GM19099 (cell line): ENCODE data around the gene ZNF366.

Source experiments
- POLR2A ChIP-seq: IDR thresholded peaks from 3 replicates; pipeline ENCODE4 v1.6.1; 2011; ENCODE audit warnings: low read depth; ENCODE audit not compliant: insufficient read length; ENCODE audit errors: extremely low read depth

The ZNF366 gene

DNA sequence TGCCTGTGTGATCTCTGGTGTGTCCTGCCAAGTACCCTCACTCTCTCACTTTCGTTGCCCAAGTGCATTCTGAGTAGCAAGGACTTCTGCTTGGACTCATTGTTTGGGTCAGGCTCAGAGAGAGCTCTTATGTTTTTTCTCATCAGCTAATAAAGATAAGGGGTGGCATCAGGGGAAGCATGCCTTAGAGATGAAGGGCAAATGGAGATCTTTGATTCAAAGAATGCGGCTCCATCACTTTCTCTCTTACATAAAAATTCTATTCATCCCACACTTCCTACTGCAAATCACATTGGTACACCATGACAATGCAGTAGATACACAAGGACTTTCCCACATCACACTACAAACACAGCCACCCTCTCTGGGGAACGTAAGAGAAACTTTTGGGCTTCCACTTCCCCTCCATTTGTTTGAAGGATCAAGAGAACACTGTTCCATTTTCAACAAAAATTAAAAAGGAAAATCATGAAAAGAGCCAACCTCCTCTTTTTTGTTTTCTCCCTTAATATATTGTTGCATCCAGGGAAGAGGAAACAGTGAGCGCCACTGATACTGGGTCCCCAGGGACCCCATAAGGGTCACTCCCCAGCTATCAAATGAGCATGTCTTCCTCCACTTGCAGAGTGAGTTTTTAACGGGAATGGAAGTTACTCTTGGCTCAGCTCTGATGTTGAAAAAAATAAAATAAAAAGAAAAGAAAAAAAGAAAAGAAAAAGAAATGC is 73.0 kb downstream of the ZNF366 start:
- TF ChIP-seq POLR2A: no peak

GRCh38 chr5:72433522-72433921 is 73.7 kb downstream of the ZNF366 start:
- TF ChIP-seq POLR2A: no peak

DNA sequence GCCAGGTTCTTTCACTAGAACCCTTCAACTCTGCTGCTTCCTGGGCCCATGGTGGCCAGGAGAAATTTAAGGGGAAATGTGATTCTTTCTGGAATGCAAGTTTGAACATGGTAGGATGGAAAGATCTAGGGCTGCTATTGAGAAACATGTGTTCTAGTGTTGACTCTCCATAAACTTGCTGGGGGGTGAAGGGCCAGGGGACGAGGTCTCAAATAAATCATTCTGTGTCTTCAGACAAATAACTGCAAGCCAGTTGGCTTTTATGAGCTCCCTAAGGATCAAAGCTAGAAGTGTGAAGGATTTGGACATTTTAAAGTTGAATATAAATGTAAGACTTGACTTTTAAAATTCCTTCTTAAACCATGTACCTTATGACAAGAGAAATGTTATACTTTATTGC is 78.5 kb downstream of the ZNF366 start:
- TF ChIP-seq POLR2A: no peak

DNA sequence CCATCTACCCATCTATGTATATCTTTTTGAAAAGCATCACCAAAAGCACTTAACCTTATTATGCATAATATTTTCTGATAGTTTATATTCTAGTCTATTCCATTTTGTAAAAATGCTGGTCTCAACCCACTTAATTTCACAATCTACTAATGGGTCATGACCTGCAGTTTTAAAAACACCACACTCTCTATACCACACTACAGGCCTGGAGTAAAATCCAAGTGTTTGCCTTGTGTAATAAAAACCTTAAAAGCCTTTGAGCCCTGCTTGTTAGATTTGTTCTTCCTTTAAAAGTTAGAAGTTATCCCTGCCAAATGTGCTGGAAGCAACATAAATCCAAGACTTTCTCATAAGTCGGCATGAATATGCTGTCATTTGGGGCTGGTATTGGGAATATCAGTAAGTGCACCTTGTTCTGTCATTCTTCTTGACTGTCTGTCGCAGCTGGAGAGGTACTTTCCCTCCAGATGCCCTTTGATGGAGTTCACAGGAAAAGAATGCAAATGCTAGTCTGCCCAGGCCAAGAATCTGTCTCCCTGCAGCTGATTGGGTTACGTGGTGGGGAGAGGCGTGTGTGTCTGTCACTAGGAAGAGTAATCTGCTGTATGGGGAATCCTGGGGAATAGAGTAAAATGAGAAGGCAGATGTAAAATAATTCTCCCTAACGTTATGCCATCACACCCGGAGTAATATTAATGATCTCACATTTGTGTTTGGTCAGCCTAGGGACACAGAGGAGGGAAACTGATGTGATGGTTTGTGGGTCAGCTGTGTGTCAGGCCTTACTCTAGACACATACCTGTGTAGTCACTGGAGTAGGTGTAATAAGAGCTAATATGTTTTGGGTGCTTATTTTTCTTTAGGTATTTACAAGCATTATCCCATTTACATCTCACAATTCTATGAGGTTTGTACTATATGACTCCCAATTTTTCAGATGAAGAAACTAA is 79.4 kb downstream of the ZNF366 start:
- TF ChIP-seq POLR2A: no peak

DNA sequence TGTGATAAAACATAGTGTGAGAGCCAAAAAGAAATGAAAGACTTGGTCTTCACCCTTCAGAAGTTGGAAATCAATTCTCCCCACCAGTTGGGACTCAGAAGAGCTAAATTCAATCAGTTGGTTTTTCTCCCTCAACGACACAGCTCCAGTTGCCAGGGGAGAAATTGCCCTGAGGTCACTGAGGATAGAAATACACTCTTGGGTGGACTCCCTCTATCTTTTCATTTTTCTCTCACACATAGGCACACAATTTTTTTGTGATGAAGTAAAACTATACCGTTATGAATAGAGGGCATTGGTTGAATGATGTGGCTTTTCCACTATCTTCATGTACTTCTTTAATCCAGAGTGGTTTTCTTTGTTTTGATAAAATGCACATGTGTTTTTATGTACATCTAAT is 80.2 kb downstream of the ZNF366 start:
- no peak for TF ChIP-seq POLR2A

DNA sequence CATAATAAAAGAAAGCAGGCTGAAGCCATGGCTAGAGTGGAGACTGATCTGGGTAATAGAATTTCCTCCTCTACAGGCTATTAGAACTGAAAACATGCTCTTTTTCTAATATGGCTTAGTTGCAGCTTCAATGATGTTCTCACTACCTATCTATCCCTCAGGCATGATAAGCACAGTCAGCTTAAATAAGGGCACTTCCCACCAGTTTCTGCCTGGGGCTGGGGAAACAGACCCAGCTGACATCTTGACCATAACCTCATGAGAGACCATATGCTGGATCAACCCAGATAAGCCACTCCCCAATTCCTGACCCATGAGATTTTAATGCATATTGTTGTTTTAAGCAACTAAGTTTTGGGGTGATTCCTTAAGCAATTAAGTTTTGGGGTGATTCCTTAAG is 81.2 kb downstream of the ZNF366 start:
- TF ChIP-seq POLR2A: no peak

DNA sequence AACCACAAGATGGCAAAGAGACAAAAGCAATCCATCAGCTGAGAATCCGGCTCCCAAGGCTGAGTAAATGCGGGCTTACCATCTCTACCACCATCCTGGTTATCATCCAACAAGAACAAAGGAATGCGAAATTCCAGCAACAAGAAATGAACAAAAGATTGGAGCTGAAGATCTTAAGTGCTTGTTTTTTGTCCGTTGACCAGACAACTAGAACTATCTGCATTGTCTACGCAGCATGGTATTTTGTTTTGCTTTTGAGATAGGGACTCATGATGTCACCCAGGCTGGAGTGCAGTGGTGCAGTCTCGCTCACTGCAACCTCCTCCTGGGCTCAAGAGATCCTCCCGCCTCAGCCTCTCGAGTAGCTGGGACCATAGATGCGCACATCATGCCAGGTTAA is 88.9 kb downstream of the ZNF366 start:
- TF ChIP-seq POLR2A: no peak

DNA sequence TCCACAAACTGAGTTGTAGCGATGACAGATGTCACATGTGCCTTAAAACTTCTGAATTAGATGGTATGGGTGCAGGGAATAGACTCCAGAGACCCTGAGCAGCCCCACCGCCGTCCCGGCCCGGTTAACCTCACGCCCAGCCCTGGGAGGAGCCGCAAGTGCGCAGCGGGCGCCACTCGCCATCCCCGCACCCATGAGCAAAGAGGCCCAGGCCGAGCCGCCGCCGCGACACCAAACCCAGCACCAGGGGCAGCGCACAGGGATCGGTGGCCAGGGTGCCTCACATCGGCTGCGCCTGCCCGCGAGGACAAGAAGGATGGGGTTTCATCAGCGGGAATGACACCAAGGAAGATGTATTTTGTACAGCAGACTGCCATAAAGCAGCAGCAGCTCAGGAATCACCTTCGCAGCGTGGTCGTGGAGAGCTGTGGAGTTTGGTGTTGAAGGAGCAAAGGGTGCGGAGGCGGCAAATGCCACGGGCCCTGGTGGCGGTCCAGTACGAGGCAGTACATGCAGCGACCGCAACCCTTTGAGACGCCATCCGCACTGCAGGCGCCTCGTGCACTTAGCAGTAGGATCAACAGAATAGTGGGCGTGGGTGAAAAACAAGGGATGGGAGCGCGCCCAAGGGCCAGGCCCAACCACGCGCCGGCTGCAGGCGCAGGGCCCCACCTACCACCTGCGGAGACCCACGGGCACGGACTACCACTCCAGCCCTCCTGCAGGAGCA is 89.7 kb downstream of the ZNF366 start:
- no peak for TF ChIP-seq POLR2A

- TF ChIP-seq POLR2A: no peak
Observed at GRCh38 chr5:72415616-72416325, 91.4 kb downstream of the ZNF366 start.

GRCh38 chr5:72412283-72413055 is 94.7 kb downstream of the ZNF366 start:
- no peak for TF ChIP-seq POLR2A

DNA sequence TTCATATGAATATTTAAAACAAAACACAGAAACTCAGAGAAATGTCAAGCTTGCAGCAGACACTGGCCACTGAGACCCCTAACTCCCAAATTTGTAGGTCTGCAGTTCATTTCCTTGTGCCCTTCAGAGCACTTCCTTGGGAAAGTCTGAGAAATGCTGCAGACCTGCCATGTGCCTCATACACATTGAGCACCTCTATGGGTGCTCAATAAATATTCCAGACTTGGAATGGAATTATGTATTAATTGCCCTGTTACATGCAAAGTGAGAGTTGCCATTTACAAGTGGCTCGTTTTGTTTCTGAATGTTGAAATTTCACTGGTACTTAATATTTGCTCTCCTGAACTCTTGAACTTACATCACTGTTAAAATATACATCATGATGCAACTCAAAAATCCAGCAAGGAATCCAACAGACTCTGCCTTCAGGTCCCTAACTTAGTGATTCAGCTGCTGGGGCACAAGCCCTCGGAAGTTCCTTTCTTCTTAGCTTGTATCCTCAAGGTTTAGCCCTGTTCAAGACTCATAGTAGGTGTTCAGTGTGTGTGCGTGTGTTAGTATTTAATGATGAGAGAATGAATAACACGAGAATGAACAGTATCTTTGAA is 96.4 kb downstream of the ZNF366 start:
- no peak for TF ChIP-seq POLR2A

GRCh38 chr5:72408603-72409002 is 98.6 kb downstream of the ZNF366 start:
- no peak for TF ChIP-seq POLR2A

DNA sequence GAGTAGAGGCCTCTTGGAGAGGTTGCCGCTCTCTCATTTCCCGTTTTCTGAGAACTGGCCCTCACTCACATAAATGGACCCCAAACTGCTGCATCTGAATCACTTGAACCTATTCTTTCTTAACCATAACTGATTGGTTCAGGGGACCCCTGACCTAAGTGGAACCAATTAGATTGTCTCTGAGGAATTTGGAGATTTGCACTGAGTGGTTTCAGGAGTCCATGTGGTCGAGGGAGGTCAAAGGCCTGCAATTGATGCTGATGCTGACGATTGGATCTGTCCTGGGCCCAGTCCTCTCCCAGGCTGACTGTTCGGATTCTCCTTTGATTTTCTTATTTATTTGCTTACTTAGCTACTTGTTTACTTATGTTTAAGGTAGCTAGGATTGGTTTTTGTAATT is 99.1 kb downstream of the ZNF366 start:
- no peak for TF ChIP-seq POLR2A

- TF ChIP-seq POLR2A: no peak
Observed at GRCh38 chr5:72407541-72407940, 99.7 kb downstream of the ZNF366 start.

GRCh38 chr5:72407078-72407477 is 100.1 kb downstream of the ZNF366 start:
- TF ChIP-seq POLR2A: no peak
